ENCODE data around the gene DENND1C. TPM values are rescaled to one million over a fixed set of nuclear protein-coding genes. Genes with fewer than 3 reads are reported as not detected.
A peak's percentile ranks its signal among the peaks of the same experiment; 100 is the strongest.

The DENND1C gene
- total RNA-seq, 2 experiments from 2014 or later = 94.1 to 97.5 TPM

GRCh38 chr19:6503407-6504201 lies 22.0 kb upstream of the DENND1C start:
- H3K27ac Mint-ChIP-seq = no peak overlapping the region
- ChIA-PET POLR2A (interaction anchor here (0.7 to 1.0 kb wide), 2 partner anchors 18 to 22 kb away, joined by 3 to 6 read pairs; partner anchors contain the start of gene DENND1C), CTCF (interaction anchor here (0.6 to 2.2 kb wide), 11 partner anchors 12 to 377 kb away, joined by 3 to 19 read pairs (median 3); partner anchors contain the start of genes DENND1C and KHSRP)
- H3K27me3 Mint-ChIP-seq (ENCODE audit: low read depth) = peaks cover 6% of the 10 kb centered on the region
- no peaks in the 10 kb centered on the region for H3K36me3 Mint-ChIP-seq (ENCODE audit: low read depth)
- H3K4me3 Mint-ChIP-seq = no peak overlapping the region
- no peaks in the 10 kb centered on the region for H3K9me3 Mint-ChIP-seq (ENCODE audit: insufficient read depth)
- no peak for DNase-seq
- peaks cover 29% of the 10 kb centered on the region for H3K4me1 Mint-ChIP-seq (ENCODE audit: low read depth)
- ATAC-seq = no peak

GRCh38 chr19:6501740-6502648 lies 20.4 kb upstream of the DENND1C start, which contains the start of gene TUBB4A:
TUBB4A (minus strand) TSS chr19:6502309; CDS start chr19:6502212, 97 bp downstream.
- Mint-ChIP-seq H3K36me3 (ENCODE audit: low read depth) (no peaks in the 10 kb centered on the region), H3K27me3 (ENCODE audit: low read depth) (peaks cover 6% of the 10 kb centered on the region), H3K9me3 (ENCODE audit: insufficient read depth) (no peaks in the 10 kb centered on the region), H3K4me3 (peak within 1 kb of the TSS; percentile 70), H3K4me1 (ENCODE audit: low read depth) (peaks cover 35% of the 10 kb centered on the region), H3K27ac (no peak within 1 kb of the TSS)
- ChIA-PET CTCF (interaction anchor here (1.0 kb wide), 1 partner anchor 40 kb away, joined by 3 read pairs; no protein-coding TSS in a partner anchor), POLR2A (interaction anchor here (1.3 kb wide), 1 partner anchor 21 kb away, joined by 8 read pairs; the partner anchor contains the start of gene DENND1C)
- DNase-seq (peak; percentile 55), ATAC-seq (peak; percentile 72)

GRCh38 chr19:6500837-6501739 lies 19.5 kb upstream of the DENND1C start:
- H3K9me3 Mint-ChIP-seq (ENCODE audit: insufficient read depth) = no peaks in the 10 kb centered on the region
- no peaks in the 10 kb centered on the region for H3K36me3 Mint-ChIP-seq (ENCODE audit: low read depth)
- CTCF ChIA-PET = interaction anchor here (1.2 to 1.6 kb wide), 2 partner anchors 13 to 16 kb away, joined by 3 read pairs; no protein-coding TSS in a partner anchor
- no peak for ATAC-seq
- peaks cover 6% of the 10 kb centered on the region for H3K27me3 Mint-ChIP-seq (ENCODE audit: low read depth)
- peak overlapping the region; percentile 70 for H3K4me3 Mint-ChIP-seq
- POLR2A ChIA-PET = interaction anchor here (0.6 to 1.2 kb wide), 2 partner anchors 20 to 183 kb away, joined by 4 read pairs; partner anchors contain the start of gene DENND1C
- peaks cover 35% of the 10 kb centered on the region for H3K4me1 Mint-ChIP-seq (ENCODE audit: low read depth)
- no peak overlapping the region for H3K27ac Mint-ChIP-seq
- no peak for DNase-seq

GRCh38 chr19:6499052-6499790 lies 17.6 kb upstream of the DENND1C start:
- H3K27ac Mint-ChIP-seq = no peak overlapping the region
- CTCF ChIA-PET = interaction anchor here (0.8 to 1.0 kb wide), 2 partner anchors 18 to 28 kb away, joined by 3 to 4 read pairs; partner anchors contain the start of gene DENND1C
- H3K9me3 Mint-ChIP-seq (ENCODE audit: insufficient read depth) = no peaks in the 10 kb centered on the region
- no peak overlapping the region for H3K4me3 Mint-ChIP-seq
- ATAC-seq = no peak
- no peak for DNase-seq
- H3K4me1 Mint-ChIP-seq (ENCODE audit: low read depth) = peaks cover 27% of the 10 kb centered on the region
- peaks cover 6% of the 10 kb centered on the region for H3K27me3 Mint-ChIP-seq (ENCODE audit: low read depth)
- POLR2A ChIA-PET = no interaction called here
- H3K36me3 Mint-ChIP-seq (ENCODE audit: low read depth) = no peaks in the 10 kb centered on the region

- H3K36me3 Mint-ChIP-seq (ENCODE audit: low read depth) = no peaks in the 10 kb centered on the region
- ATAC-seq (no peak), DNase-seq (no peak)
- H3K9me3 Mint-ChIP-seq (ENCODE audit: insufficient read depth) = no peaks in the 10 kb centered on the region
- POLR2A ChIA-PET = no interaction called here
- peaks cover 6% of the 10 kb centered on the region for H3K27me3 Mint-ChIP-seq (ENCODE audit: low read depth)
- H3K27ac Mint-ChIP-seq = peak overlapping the region; percentile 5
- peaks cover 24% of the 10 kb centered on the region for H3K4me1 Mint-ChIP-seq (ENCODE audit: low read depth)
- no peak overlapping the region for H3K4me3 Mint-ChIP-seq
- CTCF ChIA-PET = no interaction called here
Observed at GRCh38 chr19:6498294-6499036, 16.9 kb upstream of the DENND1C start.

- CTCF ChIA-PET = no interaction called here
- Mint-ChIP-seq H3K27me3 (ENCODE audit: low read depth) (no peaks in the 10 kb centered on the region), H3K36me3 (ENCODE audit: low read depth) (no peaks in the 10 kb centered on the region), H3K9me3 (ENCODE audit: insufficient read depth) (peaks cover 4% of the 10 kb centered on the region), H3K27ac (no peak overlapping the region), H3K4me3 (no peak overlapping the region), H3K4me1 (ENCODE audit: low read depth) (peaks cover 16% of the 10 kb centered on the region)
- no peak for ATAC-seq
- no peak for DNase-seq
- POLR2A ChIA-PET = no interaction called here
Observed at GRCh38 chr19:6495947-6496346, 14.4 kb upstream of the DENND1C start.

GRCh38 chr19:6494438-6495036 lies 12.9 kb upstream of the DENND1C start:
- CTCF ChIA-PET = no interaction called here

GRCh38 chr19:6491802-6492592 lies 10.4 kb upstream of the DENND1C start:
- CTCF ChIA-PET = interaction anchor here (0.8 to 1.1 kb wide), 3 partner anchors 10 to 15 kb away, joined by 3 to 4 read pairs (median 3); partner anchors contain the start of gene DENND1C
- peaks cover 4% of the 10 kb centered on the region for H3K9me3 Mint-ChIP-seq (ENCODE audit: insufficient read depth)
- no peak overlapping the region for H3K4me3 Mint-ChIP-seq
- H3K27me3 Mint-ChIP-seq (ENCODE audit: low read depth) = no peaks in the 10 kb centered on the region
- peaks cover 12% of the 10 kb centered on the region for H3K4me1 Mint-ChIP-seq (ENCODE audit: low read depth)
- POLR2A ChIA-PET = interaction anchor here (0.6 to 1.2 kb wide), 3 partner anchors 12 to 228 kb away, joined by 3 to 5 read pairs (median 4); no protein-coding TSS in a partner anchor
- no peaks in the 10 kb centered on the region for H3K36me3 Mint-ChIP-seq (ENCODE audit: low read depth)
- ATAC-seq (no peak), DNase-seq (no peak)
- H3K27ac Mint-ChIP-seq = no peak overlapping the region

More at GRCh38 chr19:6494438-6495036, 12.9 kb upstream of the DENND1C start:
- Mint-ChIP-seq H3K27me3 (ENCODE audit: low read depth) (no peaks in the 10 kb centered on the region), H3K27ac (no peak overlapping the region), H3K4me1 (ENCODE audit: low read depth) (peaks cover 23% of the 10 kb centered on the region), H3K4me3 (no peak overlapping the region), H3K9me3 (ENCODE audit: insufficient read depth) (peaks cover 4% of the 10 kb centered on the region), H3K36me3 (ENCODE audit: low read depth) (no peaks in the 10 kb centered on the region)
- DNase-seq = no peak
- POLR2A ChIA-PET = no interaction called here
- ATAC-seq = no peak

GRCh38 chr19:6490134-6490533 lies 8.5 kb upstream of the DENND1C start:
- ChIA-PET CTCF (interaction anchor here (1.0 to 1.4 kb wide), 3 partner anchors 9 to 15 kb away, joined by 3 to 4 read pairs (median 3); partner anchors contain the start of gene DENND1C), POLR2A (interaction anchor here (1.4 kb wide), 1 partner anchor 9 kb away, joined by 10 read pairs; the partner anchor contains the start of gene DENND1C)
- Mint-ChIP-seq H3K4me1 (ENCODE audit: low read depth) (peaks cover 12% of the 10 kb centered on the region), H3K27me3 (ENCODE audit: low read depth) (no peaks in the 10 kb centered on the region), H3K9me3 (ENCODE audit: insufficient read depth) (peaks cover 4% of the 10 kb centered on the region), H3K27ac (peak overlapping the region; percentile 73), H3K4me3 (peak overlapping the region; percentile 63), H3K36me3 (ENCODE audit: low read depth) (no peaks in the 10 kb centered on the region)
- ATAC-seq = no peak
- DNase-seq = no peak
